RPMI7951 (cell line): ENCODE measurements around the gene DISC1. TPM values are rescaled to one million over a fixed set of nuclear protein-coding genes. Genes with fewer than 3 reads are reported as not detected.

Experiments
- DNase-seq: peaks from one replicate; pipeline ENCODE4 v3.0.0-alpha.2; 2012; ENCODE audit warnings: low read depth
- total RNA-seq: library from RNA; depleted of rRNA; stranded (reverse); fragments of >200 nt; shearing (Covaris generic); gene quantifications from 2 replicates; pipeline ENCODE4 v1.2.3, GENCODE V29; 2014

Gene DISC1
- total RNA-seq, 1 experiment from 2014 or later, result 1.9 TPM

DNA sequence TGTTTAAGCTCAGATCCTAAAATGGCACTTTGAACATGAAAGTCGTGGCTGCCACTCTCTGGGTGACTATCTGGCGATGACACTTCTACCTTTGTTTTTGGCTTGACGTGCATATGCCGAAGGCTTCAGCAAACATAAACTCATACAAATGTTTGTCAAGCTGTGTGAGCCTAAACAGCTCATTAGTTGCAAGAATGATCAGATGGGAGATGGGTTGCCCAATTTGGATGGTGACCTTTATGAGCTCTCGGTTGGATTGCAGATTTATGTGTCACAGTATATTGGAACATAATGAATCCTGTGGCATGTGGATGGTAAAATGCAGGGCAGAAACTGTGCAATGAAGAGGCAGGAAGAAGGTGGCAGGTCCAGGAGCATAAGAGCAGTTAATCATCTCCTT is 229.3 kb downstream of the DISC1 start:
- DNase-seq, result no peak

DNA sequence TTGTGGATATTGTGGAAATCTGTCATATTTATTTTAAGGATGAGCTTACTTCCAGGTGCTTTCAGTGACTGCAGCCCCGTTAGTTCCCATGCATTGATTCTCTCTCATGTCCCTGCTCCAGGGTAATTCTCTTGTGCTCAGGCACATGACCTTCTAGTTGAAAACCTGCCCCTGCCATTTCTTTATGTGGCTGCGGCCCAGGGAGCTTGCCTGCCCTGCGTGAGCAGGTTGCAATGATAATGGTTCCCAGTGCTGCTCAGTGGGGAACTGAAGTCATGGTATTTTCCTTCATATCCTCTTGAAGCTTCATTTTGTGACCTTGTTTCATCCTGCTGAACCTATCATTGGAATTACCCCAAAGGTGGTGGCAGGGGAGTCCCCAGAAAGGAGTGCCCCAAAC is 229.8 kb downstream of the DISC1 start:
- no peak for DNase-seq

DNA sequence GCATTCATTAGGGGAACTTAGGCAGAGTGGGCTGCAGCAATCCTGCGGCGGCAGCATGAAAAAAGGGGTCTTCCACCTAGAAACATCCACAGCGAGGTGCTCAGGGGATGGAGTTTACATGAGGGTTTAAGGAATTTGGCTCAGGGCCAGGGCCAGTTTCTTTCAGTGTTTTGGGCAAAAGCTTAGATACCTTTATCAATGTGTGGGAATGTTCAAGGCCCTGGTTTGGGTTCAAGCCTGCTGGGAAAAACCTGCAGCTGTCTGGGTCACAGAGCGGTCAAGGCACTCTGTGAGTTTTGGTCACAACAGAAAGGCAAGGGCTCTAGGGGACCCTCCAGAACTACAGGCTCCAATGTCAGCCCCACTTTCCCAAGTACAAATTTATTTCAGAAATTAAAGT is 230.3 kb downstream of the DISC1 start:
- DNase-seq, result no peak

DNA sequence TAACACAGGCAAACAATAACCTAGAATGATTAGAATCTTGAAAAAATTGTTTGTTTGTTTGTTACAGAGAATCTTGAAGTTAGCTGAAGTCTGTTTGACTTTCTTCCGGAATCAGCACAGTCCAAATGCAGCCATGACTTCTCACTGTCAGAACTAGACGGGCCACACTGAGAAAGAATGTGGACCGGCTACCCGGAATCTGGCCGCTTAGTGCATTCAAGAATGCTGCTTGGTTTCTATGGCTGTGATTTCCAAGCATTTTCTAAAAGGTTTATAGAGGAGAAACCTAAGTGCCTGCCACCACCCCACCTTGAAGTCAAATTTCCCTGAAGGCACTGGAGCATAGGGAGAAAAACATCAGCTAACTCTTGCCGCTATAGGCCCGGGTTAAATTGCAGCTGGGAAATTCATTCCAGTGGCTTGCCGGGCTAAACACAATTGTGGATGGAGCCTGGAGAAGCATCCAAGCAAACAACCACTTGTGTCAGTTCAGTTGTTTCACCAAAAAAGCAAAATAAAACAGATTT is 231.1 kb downstream of the DISC1 start:
- no peak for DNase-seq

DNA sequence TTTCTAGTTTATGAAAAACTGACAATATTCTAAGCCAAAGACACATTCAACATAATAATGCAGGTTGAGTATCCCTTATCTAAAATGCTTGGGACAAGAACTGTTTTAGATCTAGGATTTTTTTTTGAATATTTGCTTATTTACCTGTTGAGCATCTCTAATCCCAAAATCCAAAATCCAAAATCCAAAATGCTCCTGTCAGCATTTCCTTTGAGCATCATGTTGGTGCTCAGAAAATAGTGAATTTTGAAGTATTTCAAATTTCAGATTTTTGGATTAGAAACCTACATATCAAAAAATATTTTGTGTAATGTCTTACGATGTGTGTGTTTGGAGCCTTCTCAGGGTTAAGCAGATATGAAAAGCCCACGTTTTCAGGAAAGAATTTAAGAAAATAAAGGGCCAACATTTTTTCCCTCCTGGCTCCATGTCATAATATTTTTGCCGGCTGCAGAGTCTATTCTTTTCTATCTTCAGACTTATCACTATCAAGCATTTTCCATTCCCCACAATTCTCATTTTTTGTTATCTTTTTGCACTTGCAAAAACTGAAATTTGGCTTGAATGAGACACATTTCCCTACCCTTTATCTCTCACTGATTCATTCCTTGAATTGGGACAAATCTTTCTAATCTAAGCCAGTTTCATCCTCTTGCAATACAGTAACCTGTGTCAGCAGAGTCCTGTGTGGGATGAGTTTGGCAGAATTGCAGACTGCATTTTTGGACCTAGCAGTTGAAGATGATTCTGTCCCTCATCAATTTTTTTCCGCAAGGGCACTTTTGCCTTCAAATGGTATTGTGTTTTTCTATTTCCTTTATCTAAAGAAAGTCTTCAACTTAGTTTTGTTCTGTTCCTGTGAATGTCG is 233.9 kb downstream of the DISC1 start:
- DNase-seq, result no peak

DNA sequence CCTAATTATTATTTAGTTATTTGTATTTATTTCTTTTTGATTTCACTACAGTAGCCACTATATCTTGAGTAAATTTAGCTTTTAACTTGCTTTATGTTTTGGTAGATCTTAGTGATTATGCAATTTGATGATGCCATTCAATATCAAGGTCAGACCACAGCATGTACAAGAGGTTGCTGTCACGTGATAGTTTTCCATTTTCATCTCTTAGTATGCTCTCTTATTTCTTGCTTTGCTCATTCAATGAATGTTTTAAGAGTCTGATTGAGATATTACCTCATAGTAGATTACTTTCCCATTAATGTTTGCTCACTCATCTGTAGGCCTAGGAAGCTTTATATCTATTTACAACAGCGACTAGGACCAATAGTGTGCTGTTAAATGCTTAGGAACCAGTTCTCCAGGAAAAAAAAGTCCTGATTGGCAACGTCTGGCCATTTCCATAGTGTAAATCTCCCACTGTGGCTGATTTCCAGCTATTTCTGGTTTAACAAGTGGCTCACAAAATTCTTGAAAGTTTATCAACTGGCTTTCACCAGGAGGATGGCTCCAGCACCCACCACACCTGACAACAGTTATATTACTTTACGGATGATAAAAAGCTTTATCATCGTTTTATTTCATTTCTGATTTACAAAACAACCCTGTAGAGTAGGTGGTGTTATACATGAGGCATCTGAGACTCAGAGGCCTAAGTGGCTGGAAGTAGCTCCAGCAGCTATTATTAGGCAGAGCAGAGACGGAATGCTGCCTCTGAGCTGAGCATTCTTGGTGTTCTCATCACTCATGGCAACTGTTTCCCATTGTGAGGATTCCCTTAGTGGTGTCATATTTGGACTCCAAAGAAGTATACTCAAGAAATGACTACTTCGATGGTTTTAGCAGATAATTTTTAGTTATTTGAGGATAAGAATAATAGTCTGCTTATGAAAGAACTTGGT is 235.2 kb downstream of the DISC1 start:
- DNase-seq, result no peak

DNA sequence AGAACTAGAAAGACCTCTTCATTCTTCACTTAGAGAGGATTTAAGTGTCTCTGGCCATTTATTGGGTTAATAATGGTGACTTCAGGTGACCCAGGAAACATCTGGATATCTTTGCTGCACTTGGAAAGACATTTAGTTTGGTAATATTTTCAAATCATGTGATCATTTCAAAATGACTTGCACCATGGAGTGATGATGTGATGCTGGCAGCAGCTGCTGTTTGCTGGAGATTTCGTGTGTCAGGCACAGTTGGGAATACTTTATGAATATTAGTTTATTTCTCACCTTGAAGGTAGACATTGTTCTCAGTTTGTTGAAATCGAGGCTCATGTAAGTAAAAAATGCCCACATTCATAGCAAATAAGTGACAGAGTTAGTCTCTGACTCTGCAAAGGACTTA is 236.0 kb downstream of the DISC1 start:
- DNase-seq, result no peak

DNA sequence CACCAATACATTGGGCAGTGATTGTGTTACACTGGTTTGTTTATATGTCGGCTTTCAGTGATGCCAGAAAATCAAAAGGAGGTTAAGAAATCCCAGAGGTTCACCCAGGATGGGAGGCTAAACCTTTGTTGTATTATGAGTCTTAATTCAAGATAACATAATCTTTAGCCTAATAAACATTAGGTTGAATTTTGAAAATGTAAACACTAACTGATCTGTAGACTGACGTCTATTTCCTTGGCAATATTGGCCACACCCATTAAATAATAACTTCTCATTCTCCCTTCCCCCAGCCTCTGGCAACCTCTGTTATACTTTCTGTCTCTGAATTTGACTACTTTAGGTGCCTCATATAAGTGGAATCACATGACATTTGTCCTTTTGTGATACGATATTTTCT is 238.7 kb downstream of the DISC1 start:
- no peak for DNase-seq

DNA sequence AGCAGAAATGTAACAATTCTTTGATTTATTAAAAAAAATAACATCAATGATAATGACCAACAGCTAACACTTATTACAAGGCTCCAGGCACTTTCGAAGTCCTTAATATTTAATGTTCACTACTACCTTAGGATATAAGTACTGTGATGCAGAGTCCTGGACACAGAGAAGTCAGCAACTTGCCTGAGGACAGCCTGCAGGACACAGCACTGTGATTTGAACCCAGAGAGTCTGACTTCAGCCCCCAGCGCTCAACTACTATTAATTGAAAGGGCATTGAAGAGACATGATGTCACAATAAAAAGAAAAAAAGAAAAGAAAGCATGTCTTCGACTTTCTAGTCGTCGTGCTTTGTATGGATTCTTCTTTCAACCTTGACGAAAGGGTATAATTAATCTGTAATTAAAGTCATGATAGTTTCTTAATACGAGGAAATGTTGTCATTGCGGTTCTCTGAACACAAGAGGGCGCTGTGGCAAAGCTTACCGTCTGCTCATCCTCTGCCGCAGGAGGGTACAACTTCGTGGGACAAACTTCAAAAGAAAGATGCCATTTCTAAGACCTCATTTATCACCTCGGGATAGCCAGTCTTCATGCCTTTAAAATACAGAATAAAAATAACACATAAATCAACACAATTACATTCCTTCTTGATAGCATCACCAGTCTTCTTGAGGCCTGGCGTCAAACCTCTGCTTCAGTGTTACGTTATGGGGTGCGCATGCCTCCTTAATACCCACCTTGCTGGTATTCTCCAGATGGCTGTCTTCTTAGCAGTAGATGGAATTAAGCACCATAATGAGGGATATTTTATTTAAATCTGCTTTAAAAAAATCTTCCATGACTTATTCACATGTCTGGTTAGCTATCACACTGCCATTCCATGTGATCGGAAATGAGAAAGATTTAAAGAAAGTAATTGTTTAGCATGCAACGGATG is 240.1 kb downstream of the DISC1 start:
- peak; percentile 52 for DNase-seq

DNA sequence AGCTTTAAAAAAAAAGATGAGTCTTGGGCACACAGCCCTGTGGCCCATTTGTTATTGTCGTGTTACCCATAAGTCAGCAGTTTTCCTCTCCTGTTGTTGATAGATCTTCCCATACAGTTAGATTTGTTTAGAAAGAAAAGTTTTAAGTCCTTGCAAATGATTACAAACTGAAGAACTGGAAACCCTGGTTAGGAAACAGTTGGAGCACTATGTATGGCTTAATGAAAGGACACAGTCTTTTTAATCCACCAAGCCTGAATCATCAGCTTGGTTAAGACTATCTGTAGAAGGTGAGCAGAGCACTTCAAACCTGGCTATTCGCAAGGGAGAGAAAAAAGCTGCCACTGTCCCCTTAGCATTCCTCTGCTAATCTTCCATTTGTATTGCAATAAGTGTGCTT is 241.0 kb downstream of the DISC1 start:
- DNase-seq, result peak; percentile 18

DNA sequence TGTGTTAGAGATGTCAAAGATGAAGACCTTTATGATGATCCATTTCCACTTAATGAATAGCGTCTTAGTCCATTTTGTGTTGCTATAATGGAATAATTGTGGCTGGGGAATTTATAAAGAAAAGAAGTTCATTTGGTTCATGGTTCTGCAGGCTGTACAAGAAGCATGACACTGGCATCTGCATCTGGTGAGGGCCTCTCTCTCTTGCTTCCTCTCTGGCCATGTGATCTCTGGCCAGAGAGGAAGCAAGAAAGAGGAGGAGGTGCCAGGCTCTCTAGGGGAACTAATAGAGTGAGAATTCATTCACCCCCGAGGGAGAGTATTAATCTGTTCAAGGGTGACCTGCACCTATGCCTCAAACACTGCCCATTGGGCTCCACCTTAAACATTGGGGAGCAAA is 242.8 kb downstream of the DISC1 start:
- DNase-seq, result peak; percentile 26

DNA sequence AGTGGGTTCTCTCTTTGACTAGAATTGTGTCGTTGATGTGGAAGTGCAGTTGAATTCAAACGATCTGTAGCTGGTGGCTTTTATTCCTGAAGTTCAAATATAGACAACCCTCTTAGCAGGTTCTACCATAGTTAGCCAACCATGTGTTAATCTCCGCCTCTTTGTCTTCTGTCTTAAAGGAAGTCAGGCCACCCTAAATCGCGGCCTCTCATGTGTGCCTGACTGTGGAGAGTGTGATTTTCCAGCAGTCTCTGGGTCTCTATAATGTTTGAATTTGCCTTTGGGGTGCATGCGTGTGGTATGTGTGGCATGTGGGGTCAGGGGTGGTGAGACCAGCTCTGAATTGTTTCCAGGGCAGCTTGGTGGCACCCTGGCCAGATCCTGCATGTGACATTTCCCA is 244.9 kb downstream of the DISC1 start:
- no peak for DNase-seq

DNA sequence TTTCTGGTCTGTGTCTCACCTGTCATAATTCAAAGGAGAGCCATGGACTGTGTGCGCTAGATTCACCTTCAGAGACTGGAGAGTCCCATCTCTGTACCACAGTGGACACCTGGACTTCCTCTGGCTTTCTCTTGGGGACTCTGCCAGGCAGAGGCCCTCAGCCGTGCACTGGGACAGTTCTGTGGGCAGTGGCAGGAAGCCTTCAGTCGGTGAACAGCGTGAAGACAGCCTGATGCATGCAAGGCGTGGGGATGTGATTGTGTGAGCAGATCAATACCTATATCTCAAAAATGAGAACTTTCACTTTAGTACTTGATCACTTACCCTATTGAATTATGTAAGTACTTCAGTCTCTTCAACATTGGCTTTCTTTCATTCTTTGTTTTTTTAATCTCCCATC is 245.3 kb downstream of the DISC1 start:
- no peak for DNase-seq

DNA sequence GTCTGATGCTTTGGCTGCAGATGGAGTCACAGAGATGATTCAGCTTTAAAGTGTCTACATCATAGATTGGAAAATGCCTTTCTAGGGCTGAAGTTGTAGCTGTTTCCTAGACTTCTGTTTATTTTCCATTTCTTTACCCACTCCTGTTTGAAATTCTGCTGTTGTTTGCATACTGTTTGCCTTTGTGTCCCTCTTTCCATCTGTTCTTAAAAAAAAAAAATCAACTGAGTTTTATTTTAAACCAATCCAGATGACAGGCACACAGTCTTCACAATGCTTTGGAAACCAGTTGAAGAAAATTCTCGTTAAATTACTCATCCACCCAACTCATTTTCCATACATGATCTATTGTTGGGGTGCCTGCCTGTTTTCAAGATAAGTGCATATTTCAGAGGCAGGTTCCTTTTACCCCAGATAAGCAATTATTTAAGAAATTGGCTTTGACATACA is 245.9 kb downstream of the DISC1 start:
- DNase-seq, result peak; percentile 54

DNA sequence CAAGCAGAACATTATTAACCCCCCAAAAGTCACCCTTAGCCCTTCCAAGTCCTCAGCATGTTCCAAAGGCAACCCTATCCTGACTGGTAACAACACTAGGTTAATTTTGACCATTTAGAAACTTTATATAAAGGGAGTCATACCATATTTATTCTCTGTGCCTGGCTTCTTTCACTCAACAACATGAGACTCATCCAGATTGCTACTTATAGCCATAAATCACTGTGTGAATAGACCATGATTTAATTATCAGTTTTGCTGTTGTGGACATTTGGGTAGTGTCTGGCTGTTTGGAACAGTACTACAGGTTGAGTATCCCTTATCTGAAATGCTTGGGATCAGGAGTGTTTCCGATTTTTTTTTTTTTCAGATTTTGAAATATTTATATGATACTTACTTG is 252.1 kb downstream of the DISC1 start:
- no peak for DNase-seq

DNA sequence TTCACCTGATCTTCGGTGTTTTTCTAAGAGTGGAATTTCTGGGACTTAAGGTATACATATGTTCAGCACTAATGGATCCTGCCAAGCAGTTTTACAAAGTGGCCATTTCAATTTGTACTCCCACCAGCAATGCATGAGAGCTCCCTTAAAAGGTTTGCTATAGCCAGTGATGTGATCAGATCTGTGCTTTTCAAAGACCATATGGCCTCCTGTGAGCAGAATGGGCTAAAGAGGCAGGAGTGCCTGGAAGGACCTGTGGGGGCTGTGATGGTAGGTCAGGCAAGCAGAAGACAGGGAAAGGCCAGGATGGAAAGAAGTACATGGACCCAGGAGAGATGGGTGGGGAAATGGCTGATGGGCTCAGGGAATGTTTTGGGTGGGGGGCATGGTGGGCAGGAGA is 252.7 kb downstream of the DISC1 start:
- no peak for DNase-seq

DNA sequence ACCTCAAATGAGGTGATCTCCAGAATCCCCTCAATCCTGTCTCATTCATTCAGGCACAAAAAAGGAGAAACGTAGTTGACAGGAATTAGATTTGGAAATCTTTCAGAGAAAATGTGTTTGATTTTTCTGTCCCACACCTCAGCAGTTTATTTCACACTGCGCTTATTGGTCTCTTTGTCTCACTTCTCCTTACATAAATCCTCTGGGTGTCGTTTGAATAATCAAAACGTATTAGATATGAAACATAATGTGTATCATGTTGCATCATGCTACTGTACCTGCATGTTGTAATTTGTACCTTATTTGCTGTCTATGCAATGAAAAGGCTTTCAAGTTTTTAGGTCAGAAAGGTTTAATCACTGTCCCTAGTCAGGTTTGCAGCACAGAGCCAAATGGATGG is 255.7 kb downstream of the DISC1 start:
- DNase-seq, result no peak

DNA sequence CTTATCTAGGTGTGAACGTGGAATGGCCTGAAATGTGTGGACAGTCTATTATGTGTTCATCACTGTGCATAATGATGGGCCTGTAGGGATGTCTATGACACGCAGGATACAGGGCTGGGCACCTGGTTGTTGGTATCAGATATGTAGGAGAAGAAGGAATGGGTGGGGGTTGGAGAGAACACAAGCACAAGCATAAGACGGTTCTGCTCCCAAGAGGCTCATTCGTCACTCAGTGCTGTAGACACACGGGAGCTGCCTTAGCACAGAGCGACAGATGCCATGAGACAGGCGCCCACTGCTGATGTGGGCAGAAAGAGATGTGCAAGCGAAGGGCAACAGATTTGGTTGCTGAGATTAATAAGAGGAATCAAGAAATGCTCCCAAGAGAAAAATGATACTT is 256.2 kb downstream of the DISC1 start:
- DNase-seq, result no peak

DNA sequence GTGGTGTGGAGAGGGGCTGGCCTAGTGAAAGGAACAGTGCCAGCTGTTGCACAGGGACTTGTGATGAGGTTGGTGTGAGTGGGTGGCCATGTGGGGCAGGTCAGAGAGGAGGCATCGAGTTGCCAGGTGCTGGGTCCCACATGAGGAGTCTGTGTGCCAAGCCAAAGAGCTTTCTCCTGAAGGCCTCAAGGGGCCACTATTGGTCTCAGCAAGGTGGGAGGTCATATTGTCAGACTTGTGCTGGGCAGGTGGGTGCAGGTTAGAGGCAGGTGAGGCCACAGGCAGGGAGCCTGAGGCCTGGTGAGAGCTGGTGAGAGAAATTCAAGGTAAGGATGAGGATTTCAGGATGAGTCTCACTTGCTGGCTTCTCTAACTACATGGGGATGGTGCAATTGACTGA is 256.8 kb downstream of the DISC1 start:
- DNase-seq, result no peak

DNA sequence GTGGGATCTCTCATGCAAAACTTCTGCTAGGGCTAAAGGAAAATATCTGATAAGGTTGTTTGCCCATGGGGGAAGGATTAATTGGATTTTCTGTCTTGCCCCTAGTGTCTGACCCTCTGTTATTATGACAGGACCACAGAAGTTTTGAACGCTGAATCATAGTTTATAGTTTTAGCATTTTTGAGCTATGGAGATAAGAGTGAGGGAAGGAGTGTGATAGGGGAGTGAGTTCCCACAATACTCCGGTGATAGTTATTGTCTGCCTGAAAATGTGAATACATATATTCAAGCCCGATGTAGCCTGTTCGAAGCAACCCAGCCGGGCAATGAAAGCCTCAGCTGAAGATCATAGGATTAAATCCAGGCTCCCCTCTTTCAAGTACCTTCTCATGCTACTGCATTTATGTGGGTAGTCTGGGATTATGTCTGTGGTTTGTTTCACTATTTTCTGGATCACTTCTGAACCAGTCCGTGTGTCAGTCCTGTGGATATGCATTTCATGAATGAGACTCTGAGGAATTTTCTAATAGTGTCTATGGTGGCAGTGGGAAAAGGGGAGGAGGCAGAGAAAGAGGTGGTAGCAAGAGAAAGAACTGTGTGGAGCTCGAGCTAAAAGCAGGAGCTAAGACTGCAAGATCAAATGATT is 258.7 kb downstream of the DISC1 start:
- DNase-seq, result peak; percentile 45

DNA sequence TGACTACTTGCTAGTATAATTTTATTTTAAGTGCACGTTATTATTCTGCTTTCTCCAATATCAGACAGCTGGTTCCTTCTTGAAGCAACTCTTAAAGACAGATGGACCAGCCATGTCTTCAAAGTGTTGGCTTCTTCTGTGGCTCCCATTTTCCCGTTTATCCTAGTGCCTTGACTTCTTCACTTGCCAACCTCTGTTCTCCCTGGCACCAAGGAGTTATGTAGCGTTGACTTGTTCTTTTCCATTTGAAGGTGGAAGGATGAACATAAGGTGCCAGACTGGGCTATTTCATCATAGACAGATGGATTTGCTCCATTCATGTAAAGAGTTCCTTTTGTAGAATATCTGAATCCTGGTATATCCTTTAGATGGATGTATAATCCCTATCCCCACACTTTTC is 260.6 kb downstream of the DISC1 start:
- DNase-seq, result no peak
